GM21423 (cell line): ENCODE data around the gene MACROH2A1.

ENCODE experiments used
- ATAC-seq: cut with Tn5 transposase; IDR thresholded peaks from one replicate; pipeline ENCODE4 v1.9.1; 2021; ENCODE audit warnings: mild to moderate bottlenecking, moderate library complexity; ENCODE audit not compliant: unreplicated experiment

MACROH2A1 gene

GRCh38 chr5:135398855-135399793, at the start of gene MACROH2A1:
MACROH2A1 (minus strand) TSS chr5:135399231; CDS start chr5:135389093, 10,138 bp downstream.
- peak; percentile 82 for ATAC-seq

DNA sequence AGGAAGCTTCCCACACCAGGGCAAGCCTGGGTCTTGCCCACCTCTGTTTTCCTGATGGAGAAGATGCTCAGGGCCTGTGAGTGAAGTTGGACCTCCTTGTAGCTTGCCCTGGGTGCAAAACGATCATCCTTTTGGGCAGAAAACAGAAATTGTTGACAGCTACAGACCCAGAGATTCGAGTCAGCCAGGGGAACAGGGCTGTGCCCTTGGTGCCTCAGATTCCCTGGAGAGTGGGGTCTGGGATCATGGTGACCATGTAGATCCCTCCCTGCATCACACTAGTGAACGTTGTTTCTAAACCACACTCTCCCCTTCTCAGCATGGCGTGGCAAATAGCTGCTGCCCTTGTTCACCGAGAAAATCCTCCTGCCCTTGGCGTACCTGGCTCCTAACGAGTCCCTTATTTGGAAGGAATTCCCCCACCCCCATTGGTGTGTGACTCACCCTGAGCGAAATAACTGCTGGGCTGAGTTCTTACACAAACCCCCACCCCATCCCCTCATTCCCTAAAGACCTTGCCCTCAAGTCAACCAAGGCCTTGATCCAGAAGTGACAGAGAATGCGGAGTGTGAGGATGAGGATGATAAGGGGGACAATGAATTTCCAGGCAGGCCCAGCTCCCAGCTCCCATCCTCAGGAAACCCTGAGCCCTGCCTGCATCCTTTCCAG, 49.2 kb upstream of the MACROH2A1 start:
- no peak for ATAC-seq

- ATAC-seq: no peak
These were observed 48.4 kb upstream of the MACROH2A1 start, which contains the start of gene DCANP1 for GRCh38 chr5:135447298-135447929. DCANP1 (minus strand) TSS chr5:135447348; CDS start chr5:135447108, 240 bp downstream.

- ATAC-seq: no peak
These were observed 47.6 kb upstream of the MACROH2A1 start for GRCh38 chr5:135446615-135447014.

GRCh38 chr5:135446206-135446605, 47.2 kb upstream of the MACROH2A1 start:
- no peak for ATAC-seq

- ATAC-seq: no peak
These were observed 46.4 kb upstream of the MACROH2A1 start for GRCh38 chr5:135445306-135445985.

DNA sequence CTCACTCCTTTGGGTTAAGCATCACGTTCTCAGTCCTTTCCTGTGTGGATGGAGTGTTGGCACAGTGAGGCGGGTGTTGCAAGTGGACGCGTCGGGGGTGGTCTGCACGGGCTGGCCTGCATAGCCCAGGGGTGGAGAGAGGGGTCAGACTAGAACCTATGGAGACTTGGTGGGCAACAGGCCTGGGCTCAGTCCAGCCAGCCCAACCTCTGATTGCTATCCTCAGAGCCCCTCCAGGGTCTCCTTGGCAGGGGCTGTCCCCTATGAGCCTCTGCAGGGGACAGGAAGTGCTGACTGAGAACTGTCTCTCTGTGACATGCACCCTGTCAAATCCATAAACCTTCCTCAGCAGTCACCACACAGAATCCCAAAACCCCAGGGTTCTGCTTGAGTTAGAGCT, 45.9 kb upstream of the MACROH2A1 start:
- ATAC-seq: no peak

DNA sequence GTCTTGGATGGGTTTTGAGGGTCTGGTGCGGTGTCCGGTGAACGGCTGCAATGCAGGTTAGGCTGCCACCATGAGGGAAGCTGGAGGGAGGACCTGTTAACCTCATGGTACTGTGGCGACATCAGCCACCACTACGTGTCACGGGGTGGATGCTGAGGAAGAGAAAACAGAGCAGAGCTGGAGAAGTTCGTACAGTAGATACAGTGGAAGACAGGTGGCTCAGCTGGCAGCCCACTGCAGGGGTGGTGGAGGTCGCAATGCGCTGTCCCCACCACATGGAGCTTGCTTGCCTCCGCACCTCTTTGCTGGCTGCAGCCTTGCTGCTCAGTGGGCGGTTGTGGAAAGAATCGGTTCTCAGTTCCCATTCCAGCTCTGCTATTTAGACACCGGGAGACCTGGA, 45.3 kb upstream of the MACROH2A1 start:
- no peak for ATAC-seq

DNA sequence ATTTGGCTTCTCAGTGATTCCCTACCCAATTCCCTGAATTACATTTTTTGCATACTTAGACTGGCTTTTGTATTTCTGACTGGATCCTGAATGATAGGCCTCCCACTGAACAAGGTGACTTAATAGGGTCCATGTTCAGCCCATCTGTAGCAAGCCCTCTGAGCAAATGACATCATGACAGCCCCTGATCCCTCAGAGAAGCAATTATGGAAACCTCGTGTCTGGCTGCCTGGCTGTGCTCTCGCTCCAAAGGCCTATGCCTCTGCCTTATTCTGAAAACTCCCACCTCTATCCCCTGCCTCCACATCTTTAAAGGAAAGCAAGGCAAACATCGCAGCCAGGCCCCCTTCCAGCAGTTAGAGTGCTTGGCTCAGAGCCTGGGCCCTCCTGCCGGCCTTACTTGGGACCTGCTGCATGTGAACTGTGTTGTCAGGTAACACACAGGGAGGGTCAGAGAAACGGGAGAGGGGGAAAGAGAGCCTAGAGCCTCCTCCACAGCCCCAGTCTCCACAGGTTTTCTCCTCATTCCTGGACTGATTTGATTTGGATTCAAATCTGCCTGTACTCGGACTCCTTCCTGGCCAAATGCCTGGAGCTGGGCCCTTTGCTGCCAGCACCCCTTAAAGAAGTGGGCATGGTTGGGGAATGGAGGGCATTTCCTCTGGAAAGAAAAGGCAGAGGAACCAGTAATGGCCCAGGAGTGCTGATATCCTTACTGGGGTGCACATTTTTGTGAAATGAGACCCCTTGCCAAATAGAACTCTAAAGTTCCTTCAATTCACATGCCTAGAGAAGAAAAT, 44.3 kb upstream of the MACROH2A1 start:
- no peak for ATAC-seq

GRCh38 chr5:135442431-135443160, 43.6 kb upstream of the MACROH2A1 start:
- ATAC-seq: no peak

DNA sequence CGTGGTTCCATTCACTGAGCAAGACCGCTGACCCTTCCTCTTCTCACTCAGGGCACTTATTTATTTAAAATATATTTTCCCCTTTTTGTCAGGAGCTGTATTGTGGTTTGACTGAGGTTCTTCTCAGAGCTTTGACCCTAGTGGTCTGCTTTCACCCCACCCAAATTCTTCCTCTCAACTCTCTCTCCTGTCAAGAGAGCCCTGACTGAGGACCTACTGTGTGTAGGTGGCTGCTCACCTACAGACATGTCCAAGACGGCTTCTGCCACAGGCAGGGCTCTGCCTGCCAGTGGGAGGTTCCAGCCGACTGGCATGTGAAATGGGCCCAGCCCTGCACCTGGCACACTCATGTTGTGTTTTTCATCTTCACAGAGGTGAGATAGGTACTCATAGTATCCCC, 42.9 kb upstream of the MACROH2A1 start:
- ATAC-seq: no peak

DNA sequence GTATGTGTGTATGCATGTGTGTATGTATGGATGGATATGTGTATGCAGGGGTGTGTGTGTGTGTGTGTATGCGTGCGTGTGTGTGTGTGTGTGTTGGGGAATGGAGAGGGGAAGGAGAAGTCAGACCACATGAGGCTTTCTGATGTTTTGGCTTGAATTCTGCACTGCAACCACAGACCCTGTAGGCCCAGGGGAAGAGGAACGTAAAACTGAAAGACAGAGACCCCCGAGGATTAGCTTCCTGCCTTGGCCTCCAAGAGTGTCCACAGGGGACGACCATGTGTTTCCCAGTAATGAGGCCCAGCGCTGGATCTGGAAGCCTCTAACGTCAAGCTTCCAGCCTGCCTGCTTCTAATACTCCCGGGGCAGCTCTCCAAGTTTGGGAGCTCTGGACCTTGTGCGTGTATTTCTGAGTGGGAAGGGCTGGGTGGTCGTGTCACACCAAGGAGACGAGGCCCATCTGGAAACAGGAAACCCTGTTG, 42.4 kb upstream of the MACROH2A1 start:
- ATAC-seq: no peak

DNA sequence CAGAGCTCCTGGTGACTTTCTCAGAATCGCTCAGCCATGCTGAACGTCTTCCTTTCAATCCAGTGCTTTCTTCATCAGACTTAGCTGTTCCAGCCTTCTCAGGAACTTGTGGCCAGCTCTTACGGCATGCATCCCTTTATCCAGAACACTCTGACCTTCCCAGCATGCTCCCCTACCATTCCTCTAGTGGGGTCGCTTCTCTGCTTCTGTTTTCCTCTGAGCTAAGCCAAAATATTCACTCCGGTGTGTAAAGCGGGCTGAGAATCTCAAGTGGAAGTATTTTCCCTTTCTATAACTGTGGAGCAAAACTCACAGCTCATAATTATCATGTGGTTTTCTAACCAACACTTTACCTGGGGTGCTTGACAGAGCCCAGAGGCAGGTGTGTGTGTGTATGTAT, 41.9 kb upstream of the MACROH2A1 start:
- no peak for ATAC-seq

DNA sequence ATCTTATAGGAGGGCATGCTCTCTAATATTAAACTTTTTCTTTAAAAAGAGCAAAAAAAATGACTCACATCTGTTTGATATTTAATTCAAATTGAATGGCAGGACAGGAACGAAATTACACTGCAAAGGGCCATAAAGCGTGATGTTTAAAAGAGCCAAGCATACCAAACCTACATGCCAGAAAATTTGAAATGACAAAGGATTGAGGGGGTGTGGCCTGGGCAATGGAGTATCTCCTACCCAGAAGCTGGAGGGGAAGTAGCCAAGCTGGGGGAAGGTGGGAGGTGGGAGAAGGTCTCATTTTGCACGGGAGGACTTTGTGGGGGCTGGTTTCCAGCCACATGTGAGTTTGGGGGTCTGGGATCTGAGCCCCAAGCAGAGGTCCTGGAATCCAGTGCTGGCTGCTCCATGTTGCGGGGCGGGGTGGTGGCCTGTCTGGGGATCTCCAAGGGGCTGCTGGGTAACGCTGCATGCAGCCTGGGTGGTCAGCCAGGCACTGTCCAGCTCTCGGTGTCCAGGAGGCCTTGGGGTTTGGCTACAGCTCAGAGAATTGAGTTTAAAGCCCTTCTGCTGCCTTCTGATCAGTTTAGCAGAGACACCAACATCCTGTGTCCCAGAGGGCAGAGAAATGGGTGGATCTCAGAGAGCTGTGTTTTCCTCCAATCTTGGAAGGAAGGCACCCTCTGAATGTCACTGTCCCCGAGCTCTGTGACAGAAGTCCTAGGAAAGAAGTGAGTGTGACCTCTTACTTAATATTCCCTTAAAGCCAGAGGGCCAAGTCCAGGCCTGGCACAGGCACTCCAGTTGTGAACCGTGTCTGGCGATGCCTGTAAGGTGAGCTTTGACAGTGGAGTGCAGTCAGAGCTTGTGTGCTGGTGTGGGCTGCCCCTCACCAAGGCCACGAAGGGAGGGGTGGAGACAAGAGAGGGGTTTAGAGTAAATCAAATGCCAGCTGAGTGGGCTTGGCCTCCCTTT, 40.5 kb upstream of the MACROH2A1 start:
- no peak for ATAC-seq

DNA sequence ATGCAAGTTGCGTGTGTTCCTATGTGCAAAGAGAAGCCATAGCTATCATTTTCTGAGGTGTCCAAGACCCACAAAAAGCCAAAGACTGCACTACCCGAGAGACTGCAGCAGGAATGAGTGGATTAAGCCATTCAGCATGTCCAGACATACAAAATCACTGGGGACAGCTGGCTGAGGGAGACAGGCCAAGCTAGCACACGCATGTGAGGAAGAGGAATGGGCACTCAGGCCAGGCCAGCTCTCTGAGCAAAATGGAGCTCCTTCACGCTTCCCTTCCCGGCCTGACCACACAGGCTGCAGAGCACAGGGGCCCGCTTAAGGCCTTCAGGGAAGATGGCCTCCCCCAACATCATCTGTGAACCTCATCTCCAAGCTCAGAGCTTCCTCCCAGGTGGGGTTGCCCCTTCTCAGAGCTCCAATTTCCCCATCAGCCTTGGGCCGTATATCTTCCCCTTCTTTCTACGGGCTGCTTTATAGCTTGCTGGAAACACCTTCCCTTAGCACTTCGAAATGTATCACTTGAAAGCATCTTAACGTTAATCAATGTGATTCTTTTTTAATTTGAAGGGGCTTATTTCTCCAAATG, 39.7 kb upstream of the MACROH2A1 start:
- ATAC-seq: no peak

DNA sequence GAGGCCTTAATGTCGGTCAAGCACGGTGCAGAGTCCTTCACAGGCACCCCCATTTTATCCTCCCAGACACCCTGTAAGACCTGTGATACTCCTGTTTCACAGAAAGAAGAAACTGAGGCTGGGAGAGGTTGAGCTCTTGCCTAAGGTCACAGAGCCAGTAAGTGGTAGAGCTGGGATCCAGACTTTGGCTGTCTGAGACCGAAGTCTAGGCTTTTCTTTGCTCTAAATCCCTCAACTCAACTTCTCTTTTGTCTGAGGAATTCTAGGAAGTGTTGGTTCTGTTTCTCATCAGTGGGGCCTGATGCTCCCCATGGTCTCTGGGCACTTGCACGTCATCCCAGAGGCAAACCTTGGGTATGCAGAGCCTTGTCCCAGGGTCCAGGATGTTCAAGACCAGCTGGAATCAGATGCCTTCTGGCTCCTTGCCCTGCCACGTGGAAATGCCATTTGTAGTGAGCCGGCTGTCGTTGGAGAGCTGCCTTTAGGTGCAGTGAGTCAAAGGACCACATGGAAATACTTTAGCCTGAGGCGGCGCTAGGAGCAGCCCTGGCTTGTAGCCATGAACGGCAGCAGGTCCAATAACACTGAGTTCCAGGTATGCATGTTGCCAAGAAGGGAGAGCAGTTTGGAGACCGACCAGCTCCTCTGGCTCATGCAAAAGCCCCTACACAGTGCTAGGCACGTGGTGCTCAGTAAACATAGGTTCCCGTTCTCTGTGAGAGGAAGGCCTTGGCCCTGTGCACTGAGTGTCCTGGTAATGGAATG, 38.9 kb upstream of the MACROH2A1 start:
- no peak for ATAC-seq

DNA sequence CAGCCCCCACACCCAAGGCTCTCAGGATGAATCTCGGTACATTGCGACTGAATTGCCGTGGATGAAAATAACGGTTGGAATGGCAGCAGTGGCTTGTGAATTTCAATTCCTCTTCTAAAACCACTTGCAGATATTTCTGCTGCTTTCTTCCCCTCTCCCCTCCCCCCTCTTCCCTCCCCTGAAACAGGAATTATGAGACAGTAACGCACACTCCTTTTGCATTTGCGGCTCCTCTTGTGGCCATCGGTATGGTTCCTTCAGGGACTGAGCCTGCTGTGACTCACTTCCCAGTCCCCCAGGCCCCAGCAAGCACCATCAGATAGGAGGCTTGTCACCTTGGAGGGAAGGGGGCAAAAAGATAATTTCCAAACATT, 38.4 kb upstream of the MACROH2A1 start:
- ATAC-seq: no peak
